HG03521 (cell line): ENCODE results near the gene NALCN.

Experiments used
- ATAC-seq: cut with Tn5 transposase; IDR thresholded peaks from one replicate; pipeline ENCODE4 v1.9.1; 2021; ENCODE audit warnings: mild to moderate bottlenecking, moderate library complexity; ENCODE audit not compliant: unreplicated experiment

The NALCN gene

GRCh38 chr13:101416181-101417042, at the start of gene NALCN:
NALCN (minus strand) TSS chr13:101416508; CDS start chr13:101399126, 17,382 bp downstream.
- no peak for ATAC-seq

- ATAC-seq = no peak
These were observed 49.6 kb upstream of the NALCN start for GRCh38 chr13:101465877-101466276.

- ATAC-seq = no peak
These were observed 40.9 kb upstream of the NALCN start for GRCh38 chr13:101457176-101457575.

- ATAC-seq = no peak
These were observed 39.6 kb upstream of the NALCN start for GRCh38 chr13:101455863-101456262.

GRCh38 chr13:101454767-101455166, 38.5 kb upstream of the NALCN start:
- ATAC-seq = no peak

- ATAC-seq = peak; percentile 36
These were observed 37.5 kb upstream of the NALCN start for GRCh38 chr13:101453784-101454201.

GRCh38 chr13:101452519-101453485, 36.5 kb upstream of the NALCN start, which contains the start of gene ITGBL1:
ITGBL1 (plus strand) TSS chr13:101452675; CDS start chr13:101452834, 159 bp downstream.
- peak; percentile 77 for ATAC-seq

GRCh38 chr13:101451641-101452040, 35.3 kb upstream of the NALCN start:
- ATAC-seq = no peak

- ATAC-seq = no peak
These were observed 34.4 kb upstream of the NALCN start for GRCh38 chr13:101450749-101451130.

GRCh38 chr13:101449790-101450748, 33.8 kb upstream of the NALCN start:
- no peak for ATAC-seq

- ATAC-seq = no peak
These were observed 31.5 kb upstream of the NALCN start for GRCh38 chr13:101447852-101448251.

- ATAC-seq = no peak
These were observed 18.2 kb upstream of the NALCN start for GRCh38 chr13:101434486-101434885.

- no peak for ATAC-seq
These were observed 17.6 kb upstream of the NALCN start for GRCh38 chr13:101433895-101434294.

GRCh38 chr13:101429733-101430132, 13.4 kb upstream of the NALCN start:
- ATAC-seq = no peak

- ATAC-seq = no peak
These were observed 9.3 kb upstream of the NALCN start for GRCh38 chr13:101425623-101426022.

- no peak for ATAC-seq
These were observed 8.8 kb upstream of the NALCN start for GRCh38 chr13:101425156-101425471.

GRCh38 chr13:101424381-101425155, 8.3 kb upstream of the NALCN start:
- ATAC-seq = no peak

GRCh38 chr13:101423872-101424271, 7.6 kb upstream of the NALCN start:
- ATAC-seq = no peak

GRCh38 chr13:101417501-101417900, 1.2 kb upstream of the NALCN start:
- ATAC-seq = no peak

- ATAC-seq = no peak
These were observed 717 bp upstream of the NALCN start for GRCh38 chr13:101417043-101417406.
